ENCODE measurements around the gene NPIPA3.
"Not testable (repeated sequence)": the region's sequence is repeated elsewhere in the genome, so short reads cannot be mapped to it uniquely, and the experiment has no call there.

NPIPA3 gene

GRCh38 chr16:14703156-14704011 lies at the start of gene NPIPA3:
Gene NPIPA3, plus strand, starts transcription at chr16:14703411. Its CDS starts 5,533 bp downstream, at chr16:14708944.
- not testable (repeated sequence) for DNase-seq (ENCODE audit: low spot score)

- DNase-seq (ENCODE audit: low spot score), result no peak
Observed at GRCh38 chr16:14658063-14658462, 45.1 kb upstream of the NPIPA3 start.

GRCh38 chr16:14667347-14668266 lies 35.6 kb upstream of the NPIPA3 start:
- DNase-seq (ENCODE audit: low spot score), result no peak

- no peak for DNase-seq (ENCODE audit: low spot score)
Observed at GRCh38 chr16:14668556-14669223, 34.5 kb upstream of the NPIPA3 start.

- DNase-seq (ENCODE audit: low spot score), result no peak
Observed at GRCh38 chr16:14669776-14670175, 33.4 kb upstream of the NPIPA3 start.

- no peak for DNase-seq (ENCODE audit: low spot score)
Observed at GRCh38 chr16:14672403-14672971, 30.7 kb upstream of the NPIPA3 start.

- DNase-seq (ENCODE audit: low spot score), result no peak
Observed at GRCh38 chr16:14676633-14677032, 26.6 kb upstream of the NPIPA3 start.

GRCh38 chr16:14677627-14678026 lies 25.6 kb upstream of the NPIPA3 start:
- DNase-seq (ENCODE audit: low spot score), result no peak

- DNase-seq (ENCODE audit: low spot score), result no peak
Observed at GRCh38 chr16:14678748-14679497, 24.3 kb upstream of the NPIPA3 start.

- not testable (repeated sequence) for DNase-seq (ENCODE audit: low spot score)
Observed at GRCh38 chr16:14680396-14680795, 22.8 kb upstream of the NPIPA3 start.

GRCh38 chr16:14681115-14681514 lies 22.1 kb upstream of the NPIPA3 start:
- no peak for DNase-seq (ENCODE audit: low spot score)

- no peak for DNase-seq (ENCODE audit: low spot score)
Observed at GRCh38 chr16:14682121-14682520, 21.1 kb upstream of the NPIPA3 start.

- not testable (repeated sequence) for DNase-seq (ENCODE audit: low spot score)
Observed at GRCh38 chr16:14685870-14686793, 17.1 kb upstream of the NPIPA3 start.

GRCh38 chr16:14694129-14694528 lies 9.1 kb upstream of the NPIPA3 start, which contains the start of gene PLA2G10:
Gene PLA2G10, minus strand, starts transcription at chr16:14694308. Its CDS starts 79 bp downstream, at chr16:14694229.
- not testable (repeated sequence) for DNase-seq (ENCODE audit: low spot score)

GRCh38 chr16:14701859-14702258 lies 1.4 kb upstream of the NPIPA3 start:
- DNase-seq (ENCODE audit: low spot score), result not testable (repeated sequence)

GRCh38 chr16:14702672-14703071 lies 539 bp upstream of the NPIPA3 start:
- not testable (repeated sequence) for DNase-seq (ENCODE audit: low spot score)

GRCh38 chr16:14733233-14733632 lies 30.0 kb downstream of the NPIPA3 start:
- DNase-seq (ENCODE audit: low spot score), result not testable (repeated sequence)

- not testable (repeated sequence) for DNase-seq (ENCODE audit: low spot score)
Observed at GRCh38 chr16:14740832-14741385, 37.7 kb downstream of the NPIPA3 start.

- DNase-seq (ENCODE audit: low spot score), result not testable (repeated sequence)
Observed at GRCh38 chr16:14741794-14742193, 38.6 kb downstream of the NPIPA3 start.

All from COLO829 (cell line).